Stimulated activated CD8-positive, alpha-beta memory T cell treated with anti-CD3 and anti-CD28 coated beads, Interleukin-7, amount 100 ng/mL, for 24 hours (primary cell): ENCODE results near the gene PUSL1.

Experiments used
- DNase-seq: peaks from one replicate; pipeline ENCODE4 v3.0.0-alpha.2; 2020; ENCODE audit warnings: low read depth

PUSL1 gene

DNA sequence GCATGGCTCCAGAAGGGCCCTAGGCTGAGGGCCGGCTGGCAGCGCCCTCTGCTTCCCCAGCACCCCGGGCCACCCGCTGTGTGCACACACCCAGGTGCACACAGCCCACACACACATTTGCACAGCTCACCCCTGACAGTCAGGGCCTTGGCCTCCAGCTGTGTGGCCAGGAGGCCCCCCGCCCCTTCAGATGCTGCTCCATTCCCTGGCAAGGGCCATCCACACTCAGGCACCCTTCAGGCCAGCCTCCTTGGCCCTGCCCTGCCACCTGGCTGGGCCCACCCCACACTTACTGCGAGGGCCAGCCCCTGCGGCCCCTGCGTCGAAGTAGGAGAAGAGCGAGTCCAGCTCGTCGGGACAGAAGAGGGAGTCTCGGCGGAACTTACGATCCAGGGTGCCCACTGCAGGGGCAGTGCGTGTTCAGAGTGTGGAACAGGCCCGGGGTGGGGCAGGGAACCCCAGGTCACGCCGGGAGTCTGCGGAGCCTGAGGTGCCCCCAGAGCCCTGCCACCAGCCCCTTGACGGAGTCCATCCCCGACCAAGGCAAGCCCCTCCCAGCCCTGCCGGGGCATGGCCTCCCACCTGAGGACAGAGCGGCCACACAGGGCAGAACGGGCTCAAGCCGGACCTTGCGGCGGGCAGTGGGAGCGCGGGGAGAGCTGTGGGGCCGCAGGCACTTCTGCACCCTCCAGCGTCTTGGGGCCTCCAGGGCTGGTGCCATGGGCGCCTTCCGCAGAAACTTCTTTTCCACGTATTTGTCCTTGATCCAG is 13.1 kb upstream of the PUSL1 start:
- no peak for DNase-seq

DNA sequence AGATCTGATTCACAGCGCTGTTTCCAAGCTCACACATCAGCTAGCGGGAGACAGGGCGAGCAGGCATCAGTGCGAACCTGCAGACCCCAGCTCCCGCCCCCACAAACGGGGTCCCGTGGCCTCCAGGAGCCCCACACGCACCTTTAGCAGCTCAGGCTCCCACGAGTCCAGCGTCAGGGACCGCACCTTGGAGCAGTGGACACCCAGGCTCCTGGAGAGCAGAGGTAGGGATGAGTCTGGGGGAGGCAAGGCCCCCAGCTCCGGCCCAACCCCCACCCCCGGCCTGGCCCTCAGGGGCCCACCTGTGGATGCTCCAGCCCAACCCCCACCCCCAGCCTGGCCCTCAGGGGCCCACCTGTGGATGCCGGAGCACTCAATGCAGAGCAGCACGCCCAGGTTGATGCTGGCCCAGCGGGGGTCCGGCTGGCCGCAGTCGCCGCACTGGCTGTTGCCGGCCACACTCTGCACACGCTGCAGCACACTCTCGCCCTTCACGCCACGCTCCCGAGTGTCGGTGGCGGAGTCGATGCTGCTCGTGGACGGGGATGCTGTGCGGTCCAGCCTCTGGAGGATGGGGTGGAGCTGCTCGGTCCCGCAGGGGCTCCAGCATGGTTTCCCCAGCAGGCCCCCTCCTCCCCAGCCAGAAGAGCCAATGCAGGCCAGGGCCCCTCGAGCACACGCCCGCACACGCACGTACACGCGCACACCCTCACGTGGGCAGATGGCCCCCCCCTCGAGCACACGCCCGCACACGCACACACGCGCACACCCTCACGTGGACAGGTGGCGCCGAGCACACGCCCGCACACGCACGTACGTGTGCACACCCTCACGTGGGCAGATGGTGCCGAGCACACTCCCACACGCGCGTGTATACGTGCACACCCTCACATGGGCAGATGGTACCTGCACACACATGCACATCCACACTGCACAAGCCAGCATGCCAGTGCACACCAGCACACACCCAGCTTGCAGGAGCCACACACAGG is 12.0 kb upstream of the PUSL1 start:
- DNase-seq: no peak

DNA sequence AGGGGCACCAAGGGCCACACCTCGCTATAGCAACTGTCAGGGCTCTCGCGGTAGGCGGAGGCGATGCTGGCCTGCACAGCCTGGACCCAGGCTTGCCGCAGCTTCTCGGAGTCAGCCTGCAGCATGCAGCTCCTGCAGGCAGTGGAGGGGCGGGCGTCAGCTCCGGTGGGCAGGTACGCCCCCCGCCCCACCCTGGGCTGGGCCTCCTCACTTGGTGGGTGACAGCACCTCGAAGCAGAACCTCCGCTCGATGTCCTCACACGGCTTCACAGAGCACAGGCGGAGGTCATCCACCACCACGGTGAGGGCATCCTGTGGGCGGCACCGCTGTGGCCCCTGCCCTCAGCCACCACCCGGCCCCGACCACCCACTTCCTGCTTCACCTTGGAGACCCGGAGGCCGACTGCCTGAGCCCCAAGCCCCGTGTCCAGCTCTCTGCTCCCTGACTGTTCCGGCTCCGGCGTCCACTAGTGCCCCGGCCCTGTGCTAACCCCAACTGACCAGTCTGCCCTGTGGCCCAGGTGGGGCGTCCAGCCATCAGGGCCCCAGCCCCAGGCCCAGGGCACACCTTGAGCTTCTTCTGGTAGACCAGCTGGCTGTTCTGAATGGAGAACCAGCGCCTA is 10.5 kb upstream of the PUSL1 start:
- no peak for DNase-seq

DNA sequence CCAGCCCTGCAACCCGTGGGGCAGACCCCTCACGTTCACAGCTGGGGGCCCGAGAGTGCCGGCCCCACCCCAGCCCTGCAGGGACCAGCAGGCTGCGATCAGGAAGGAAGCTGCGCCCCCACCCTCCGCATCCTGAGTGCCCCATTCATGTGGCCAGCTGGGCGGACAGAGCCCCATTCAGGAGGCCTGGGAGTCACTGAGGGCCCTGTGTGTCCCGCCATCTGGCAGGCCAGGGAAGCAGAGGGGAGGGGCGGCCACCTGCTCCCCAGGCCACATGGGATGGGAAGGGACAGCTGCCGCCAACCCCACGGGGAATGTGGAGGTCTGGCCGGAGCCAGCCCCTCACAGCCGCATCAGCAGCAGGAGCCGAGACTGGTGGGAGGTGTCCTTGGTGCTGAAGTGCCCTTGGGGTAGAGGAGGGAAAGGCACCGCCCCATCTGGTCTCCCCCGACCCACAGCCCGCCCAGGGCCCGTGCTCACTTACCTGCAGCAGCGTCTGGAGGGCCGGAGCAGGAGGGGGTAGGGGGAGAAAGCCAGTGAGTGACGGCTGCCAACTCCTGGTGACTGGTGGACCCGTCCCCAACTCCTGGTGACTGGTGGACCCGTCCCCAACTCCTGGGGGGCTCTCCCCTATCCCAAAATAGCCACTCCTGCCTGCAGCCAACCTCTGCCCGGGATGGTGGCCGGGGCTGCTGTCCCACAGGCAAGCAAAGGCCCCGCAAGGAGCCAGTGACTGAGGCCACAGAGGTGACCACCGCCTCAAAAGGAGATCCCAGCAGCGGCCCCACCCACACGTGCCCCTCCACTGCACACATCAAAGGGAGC is 9.3 kb upstream of the PUSL1 start:
- no peak for DNase-seq

DNA sequence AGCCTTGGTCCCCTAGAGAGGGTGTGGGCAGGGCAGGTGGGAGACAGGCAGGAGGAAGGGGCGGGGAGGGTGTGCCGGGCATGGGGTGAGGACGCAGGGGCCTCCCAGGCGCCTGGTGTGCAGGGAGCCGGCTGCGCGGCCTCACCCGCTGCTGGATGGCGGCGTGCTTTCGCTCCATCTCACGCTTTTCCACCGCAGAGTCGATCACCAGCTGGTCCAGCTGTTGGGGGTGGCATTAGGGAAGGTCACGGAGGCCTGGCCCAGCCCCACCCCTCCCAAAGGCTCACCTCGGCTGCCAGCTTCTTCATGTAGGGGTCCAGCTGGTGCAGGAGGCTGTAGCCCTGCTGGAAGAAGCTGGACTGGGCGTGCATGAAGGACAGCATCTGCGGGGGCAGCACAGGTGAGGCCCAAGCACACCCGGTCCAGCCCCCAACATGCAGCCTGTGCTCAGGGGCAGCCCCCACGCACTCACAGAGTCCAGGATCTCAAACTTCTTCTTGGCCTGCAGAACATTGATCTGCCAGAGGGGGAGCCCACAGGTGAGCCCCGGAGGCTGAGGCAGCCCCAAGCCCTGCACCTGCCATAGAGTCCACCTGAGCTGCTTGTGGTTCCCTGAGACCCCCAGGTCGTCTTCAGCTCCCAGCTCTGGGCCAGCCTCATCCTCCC is 8.6 kb upstream of the PUSL1 start:
- no peak for DNase-seq

DNA sequence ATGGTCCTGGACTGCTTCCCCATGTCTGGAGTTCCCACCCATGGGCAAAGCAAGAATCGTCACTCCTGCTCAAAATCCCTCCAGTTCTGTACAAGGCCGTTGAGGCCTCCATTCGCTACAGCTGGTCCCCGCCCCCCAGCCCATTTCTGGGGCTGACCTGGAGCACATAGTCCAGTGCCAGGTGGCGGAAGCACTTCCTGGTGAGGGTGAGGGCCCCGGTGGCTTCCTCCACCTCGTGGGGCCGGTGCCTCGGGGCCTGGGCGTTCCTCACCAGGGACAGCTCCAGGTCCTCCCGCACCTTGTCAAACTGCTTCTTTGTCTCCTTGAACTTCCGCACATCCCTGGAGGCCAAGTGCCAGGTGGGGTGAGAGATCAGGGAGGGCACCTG is 8.1 kb upstream of the PUSL1 start:
- no peak for DNase-seq

DNA sequence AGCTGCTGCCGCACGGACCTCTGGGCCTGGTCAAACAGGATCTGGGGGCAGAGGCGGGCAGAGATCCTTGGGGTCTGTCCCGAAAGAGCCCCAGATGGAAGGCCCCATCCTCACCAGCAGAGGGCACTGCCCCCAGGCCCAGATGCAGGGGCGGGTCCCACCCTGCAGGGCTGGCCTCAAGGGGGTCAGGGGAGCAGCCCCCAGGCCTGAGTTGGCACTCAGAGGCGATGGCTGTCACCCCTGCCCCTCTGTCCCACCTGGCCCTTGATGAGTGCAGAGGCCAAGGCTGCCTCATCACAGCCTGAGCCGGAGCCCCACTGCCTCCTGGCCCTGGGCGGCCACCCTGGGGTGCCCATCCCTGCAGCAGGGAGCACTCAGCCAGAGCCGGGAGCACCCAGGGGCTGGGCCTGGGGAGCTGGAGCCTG is 6.4 kb upstream of the PUSL1 start:
- DNase-seq: no peak

DNA sequence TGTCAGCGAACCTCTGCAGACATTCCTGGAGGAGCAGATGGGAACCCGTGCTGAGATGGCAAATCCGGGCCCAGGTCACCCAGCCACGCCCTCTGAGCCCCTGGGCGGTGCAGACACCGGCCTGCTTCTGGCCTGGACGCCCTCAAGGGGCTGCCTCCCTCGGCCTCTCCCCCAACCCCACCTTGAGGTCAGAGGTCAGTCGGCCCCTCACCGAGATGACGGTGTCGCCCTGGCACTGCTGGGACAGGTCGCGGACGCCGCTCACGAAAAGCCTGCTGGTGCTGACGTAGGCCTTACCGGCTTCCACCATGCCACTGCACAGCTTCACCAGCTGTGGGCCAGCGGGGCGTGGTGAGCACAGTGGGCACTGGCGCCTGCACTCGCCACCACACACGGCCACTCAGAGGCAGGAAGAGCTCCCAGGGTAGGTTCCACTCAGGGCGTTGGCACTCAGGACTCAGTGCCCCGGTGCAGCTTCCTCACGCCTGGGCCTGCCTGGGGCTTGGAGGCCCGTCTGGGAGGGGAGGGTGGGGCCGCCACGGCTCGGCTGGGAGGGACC is 5.4 kb upstream of the PUSL1 start:
- no peak for DNase-seq

DNA sequence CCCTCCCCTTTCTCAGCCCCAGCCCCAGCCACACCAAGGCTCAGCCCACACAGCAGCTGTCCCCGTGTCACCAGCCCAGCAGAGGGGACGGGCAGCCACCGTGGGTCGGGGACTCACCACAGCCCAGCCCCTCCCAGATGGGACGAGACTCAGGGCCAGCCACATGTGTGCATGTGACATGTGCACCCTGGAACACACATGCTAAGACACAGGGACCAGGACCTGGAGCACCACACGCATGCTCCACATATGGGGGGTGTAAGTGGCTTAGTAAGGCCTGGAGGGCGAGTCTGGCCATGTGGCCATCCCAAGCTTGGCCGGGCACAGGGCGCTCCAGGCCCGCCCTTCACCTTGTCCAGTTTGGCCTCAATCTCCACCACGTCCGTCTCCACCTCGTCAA is 4.7 kb upstream of the PUSL1 start:
- no peak for DNase-seq

DNA sequence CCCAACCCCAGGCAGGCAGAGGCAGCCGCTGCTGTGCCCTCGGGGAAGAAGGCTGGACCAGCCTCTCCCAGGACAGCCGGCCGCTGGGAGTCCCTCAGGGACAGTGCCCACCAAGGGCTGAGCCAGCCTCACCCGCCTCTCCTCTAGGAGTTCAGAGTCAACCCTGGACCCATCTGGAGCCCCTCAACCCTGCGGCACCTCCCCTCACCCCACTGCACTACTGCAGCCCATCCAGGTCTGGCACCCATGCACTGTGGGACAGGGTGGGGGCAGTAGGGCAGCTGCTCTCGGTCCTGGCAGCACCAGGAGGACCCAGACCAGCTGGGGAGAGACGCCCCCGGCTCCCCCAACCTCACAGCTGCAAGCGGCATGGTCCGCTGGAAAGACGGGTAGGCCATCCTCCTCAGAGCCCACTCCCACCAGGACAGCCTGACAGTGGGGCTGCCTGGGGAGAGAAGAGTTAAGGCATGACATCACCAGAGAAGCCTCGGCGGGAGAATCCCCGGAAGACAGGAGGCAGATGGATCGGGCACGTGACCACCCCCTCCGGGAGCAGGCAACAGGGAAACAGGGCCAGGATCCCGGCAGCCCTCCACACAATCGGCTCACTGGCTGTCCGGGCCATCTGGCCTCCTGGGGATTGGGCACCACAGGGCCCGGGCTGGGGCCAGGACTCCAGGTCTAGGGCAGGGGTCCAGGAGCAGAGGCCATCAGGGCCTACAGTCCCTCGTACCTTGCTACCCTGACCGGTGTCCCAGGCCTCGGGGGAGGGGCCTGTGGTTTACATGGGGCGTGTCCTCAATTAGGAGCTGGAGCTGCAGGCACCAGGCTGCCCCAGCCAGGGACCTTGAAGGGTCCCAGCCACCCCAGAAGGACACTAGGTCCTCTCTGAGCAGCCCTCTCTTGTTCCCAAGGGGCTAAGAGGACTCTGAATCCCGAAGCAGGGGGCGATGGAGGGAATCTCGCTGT is 3.8 kb upstream of the PUSL1 start:
- no peak for DNase-seq

DNA sequence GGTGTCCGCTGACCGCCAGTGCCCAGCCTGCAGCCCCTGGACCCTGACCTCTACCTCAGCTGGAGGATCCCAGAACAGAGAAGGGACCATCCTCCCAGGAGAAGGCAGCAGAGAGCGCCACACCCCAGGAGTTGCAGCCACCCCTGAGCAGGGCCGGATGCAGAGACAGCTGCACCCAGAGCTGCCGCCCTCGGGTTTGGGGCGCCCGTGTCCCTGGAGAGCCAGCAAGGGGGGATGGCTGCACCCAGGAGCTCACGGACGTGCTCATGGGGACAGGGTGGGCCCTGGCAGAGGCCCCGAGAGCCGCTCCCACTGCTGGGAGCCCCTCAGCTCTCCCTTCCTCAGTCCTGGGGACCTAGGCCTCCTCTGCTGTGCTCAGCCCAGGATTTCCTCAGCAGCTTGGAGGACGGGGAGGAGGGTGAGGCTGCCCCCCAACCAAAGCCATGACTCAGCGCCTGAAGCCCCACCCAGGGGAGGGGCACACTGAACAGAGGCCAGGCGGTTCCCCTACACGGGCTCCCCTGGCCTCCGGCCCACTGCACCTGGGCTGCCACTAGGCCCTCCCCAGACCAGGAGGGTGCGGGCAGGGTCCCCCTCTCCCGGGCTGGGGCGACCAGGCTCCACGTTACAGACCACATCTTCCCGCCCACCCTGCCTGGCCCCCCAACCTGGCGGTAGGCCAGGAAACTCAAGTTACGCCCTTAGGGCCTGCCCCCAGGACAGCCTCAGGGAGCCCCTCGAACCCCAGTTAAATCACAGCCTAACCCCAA is 2.9 kb upstream of the PUSL1 start:
- DNase-seq: peak; percentile 61

DNA sequence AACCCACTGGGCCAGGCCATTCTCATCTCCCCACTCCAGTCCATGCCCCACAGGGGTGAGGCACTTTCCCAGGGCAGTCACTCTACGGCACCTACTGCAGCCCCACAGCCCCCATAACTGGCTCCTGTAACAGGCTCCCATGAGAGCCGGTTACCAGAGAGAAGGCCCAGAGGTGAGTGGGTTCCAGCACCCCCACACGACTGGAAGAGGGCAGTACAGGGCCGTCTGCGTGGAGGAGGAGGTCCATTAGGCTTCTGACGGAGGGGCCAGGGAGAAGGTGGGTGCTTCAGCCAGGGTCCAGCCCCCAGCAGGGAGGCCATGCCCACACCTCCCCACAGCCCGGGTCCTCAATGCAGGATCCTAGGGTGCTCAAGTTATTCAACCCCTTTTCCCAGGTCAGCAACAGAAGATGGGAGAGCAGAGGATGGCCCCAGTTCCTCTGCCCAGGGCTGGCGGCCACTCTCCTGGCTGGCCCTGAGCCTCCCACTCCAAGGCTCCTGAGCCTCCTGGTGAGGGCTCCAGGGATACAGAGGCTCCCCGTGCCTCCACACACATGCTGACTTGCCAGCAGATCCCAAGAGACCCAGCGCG is 2.2 kb upstream of the PUSL1 start:
- DNase-seq: no peak

DNA sequence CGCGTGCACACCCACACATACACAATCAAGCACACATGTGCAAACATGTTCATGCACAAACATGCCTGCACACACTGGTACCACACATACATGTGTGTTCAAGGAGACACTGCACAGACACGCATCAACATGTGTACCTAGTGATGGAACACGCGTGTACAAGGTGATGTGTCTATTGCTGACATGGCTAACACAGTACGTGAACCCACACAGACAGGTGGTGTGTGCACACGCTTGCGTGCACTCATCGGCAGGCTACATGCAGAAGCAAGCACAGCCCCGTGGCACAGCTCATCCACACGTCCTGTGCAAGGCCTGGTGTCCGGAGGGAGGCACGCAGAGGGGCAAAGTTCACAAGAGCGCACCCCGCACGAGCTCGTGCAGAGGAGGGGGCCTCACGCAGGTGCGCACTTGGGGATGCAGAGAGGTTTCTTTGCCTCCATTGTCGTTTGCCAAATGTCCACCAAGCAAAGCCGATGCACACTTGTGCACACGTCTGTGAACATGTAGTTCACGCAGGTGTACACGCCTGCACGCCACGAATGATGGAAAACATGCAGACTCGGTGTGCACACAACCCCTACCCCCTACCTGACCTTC is 1.6 kb upstream of the PUSL1 start:
- no peak for DNase-seq

DNA sequence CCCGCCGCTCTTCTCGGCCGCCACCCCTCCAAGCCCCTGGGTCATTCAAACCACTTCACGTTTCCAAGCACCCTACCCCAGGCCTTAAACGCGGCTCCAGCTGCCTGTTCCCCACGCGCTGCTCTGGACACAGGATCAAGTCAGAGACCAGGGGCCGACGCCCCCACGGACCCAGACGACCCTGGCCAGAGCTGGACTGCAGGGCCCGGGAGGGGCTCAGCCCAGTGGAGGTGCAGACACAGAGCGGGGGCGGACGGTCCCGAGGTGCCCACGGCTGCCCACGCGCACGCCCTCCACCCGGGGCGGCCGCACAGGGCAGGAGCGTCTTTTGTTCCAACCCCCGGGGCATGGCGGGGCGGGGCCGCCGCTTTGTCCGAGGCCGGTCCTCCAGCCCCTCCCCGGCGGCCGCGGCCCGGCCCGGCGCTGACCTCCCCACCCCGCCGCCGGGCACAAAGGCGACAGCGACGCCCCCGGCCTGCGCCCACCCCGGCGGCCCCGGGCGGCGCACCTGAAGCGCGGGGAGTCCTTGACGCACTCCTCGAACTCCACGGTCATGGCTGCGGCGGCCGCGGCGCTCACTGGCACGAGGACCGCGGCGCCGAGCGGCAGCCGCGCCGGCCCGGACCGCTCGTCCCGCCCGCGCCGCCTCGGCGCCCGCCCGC is 1.0 kb upstream of the PUSL1 start:
- no peak for DNase-seq

DNA sequence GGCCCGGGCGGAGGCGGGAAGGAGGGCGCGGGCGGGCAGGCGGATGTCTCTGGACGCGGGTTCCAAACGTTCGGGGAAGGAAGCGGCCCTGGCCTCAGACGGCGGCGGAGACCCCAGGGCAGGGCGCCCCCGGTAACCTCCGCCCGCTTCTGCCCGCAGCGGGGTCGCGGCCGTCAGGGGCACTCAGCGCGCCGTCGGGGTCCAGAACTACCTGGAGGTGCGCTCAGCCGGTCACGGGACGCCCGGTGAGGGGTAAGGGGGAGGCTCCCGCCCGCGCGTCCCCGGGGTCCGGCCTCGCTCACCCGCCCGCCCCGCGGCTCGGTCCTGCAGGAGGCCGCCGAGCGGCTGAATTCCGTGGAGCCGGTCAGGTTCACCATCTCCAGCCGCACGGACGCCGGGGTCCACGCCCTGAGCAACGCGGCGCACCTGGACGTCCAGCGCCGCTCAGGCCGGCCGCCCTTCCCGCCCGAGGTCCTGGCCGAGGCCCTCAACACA is 406 bp downstream of the PUSL1 start:
- no peak for DNase-seq

DNA sequence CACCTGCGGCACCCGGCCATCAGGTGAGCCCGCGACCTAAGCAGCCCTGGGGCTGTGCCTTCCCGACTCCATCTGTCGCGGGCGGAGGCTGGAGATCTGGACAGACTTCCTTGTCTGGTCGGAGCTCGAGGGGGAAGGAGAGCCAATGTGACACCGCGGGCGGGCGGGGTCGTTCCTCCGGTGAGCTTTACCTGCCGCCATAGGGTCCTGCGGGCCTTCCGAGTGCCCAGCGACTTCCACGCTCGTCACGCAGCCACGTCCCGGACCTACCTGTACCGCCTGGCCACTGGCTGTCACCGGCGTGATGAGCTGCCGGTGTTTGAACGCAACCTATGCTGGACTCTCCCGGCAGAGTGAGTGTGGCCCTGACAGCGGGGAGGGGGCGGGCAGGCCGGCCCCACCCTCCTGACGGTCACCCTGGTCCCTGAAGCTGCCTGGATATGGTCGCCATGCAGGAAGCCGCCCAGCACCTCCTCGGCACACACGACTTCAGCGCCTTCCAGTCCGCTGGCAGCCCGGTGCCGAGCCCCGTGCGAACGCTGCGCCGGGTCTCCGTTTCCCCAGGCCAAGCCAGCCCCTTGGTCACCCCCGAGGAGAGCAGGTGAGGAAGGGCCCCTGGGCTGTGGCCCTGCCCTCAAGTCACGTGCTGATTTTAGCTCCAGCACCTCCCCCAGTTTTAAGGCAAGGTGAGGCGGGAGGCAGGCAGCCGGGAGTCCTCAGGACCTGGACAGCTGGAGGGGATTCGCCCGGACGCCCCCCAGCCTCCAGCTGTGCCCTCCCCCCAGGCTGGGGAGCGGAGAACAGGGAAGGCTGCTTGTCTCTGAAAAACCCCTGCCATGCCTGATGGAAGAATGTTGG is 1.1 kb downstream of the PUSL1 start:
- no peak for DNase-seq

DNA sequence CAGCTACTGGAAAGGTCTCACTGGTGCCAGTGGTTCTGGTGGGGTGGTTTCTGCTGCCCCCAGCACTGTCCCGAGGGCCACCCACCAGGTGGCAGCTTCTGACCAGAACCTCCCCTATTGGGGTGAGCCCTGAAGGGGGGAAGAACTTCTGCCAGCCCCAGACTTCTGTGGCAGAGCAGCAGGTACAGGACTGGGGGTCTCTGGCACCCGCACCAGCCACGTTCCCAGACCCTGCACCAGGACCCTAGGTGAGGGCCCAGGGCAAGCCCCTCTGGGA is 1.6 kb downstream of the PUSL1 start:
- no peak for DNase-seq
